Activated B cell treated with CpG ODN at 0.5 μM for 24 hours (primary cell): ENCODE data around the gene MRPL19. TPM values are rescaled to one million over a fixed set of nuclear protein-coding genes. Genes with fewer than 3 reads are reported as not detected.
A peak's percentile ranks its signal among the peaks of the same experiment; 100 is the strongest.

Experiments used
- ATAC-seq: fragments of 200-7000 bp; cut with Tn5 transposase; one replicate; pipeline ENCODE4 v1.10.0; 2021; ENCODE audit warnings: low read depth, mild to moderate bottlenecking, moderate library complexity
- CTCF ChIA-PET: fragments of 350-600 bp; sonication (Branson Sonifier 250); formaldehyde crosslinking; loops from one replicate; lab custom pipeline; 2021; ENCODE audit warnings: antibody characterized with exemption; lab: Charles Lee
- POLR2A ChIA-PET: fragments of 350-600 bp; sonication (Branson Sonifier 250); formaldehyde crosslinking; loops from one replicate; lab custom pipeline; 2021; ENCODE audit warnings: antibody characterized with exemption; lab: Charles Lee
- DNase-seq: peaks from one replicate; pipeline ENCODE4 v3.0.0; 2022
- H3K27ac Mint-ChIP-seq: one replicate; pipeline ENCODE4 v1.8.0; 2020; ENCODE audit warnings: mixed read lengths
- H3K27me3 Mint-ChIP-seq: one replicate; pipeline ENCODE4 v1.8.0; 2021; ENCODE audit warnings: mixed read lengths
- H3K36me3 Mint-ChIP-seq: one replicate; pipeline ENCODE4 v1.8.0; 2021; ENCODE audit warnings: low read depth, mixed read lengths
- H3K4me1 Mint-ChIP-seq: one replicate; pipeline ENCODE4 v1.8.0; 2021; ENCODE audit warnings: mixed read lengths
- H3K4me3 Mint-ChIP-seq: one replicate; pipeline ENCODE4 v1.8.0; 2020; ENCODE audit warnings: mild to moderate bottlenecking, mixed read lengths
- H3K9me3 Mint-ChIP-seq: one replicate; pipeline ENCODE4 v1.8.0; 2020; ENCODE audit warnings: mixed read lengths
- CTCF ChIP-seq: fragments of 200-600 bp; IDR thresholded peaks from one replicate; pipeline ENCODE4 v1.8.0; 2022; ENCODE audit warnings: antibody characterized with exemption, mild to moderate bottlenecking
- intact Hi-C: fragments of 100-400 bp; cut with micrococcal nuclease; formaldehyde crosslinking; loops from one replicate; pipeline ENCODE4 v1.15.1; 2024
- total RNA-seq: library from RNA; stranded (reverse); gene quantifications from 2 replicates; pipeline ENCODE4 v1.2.3, GENCODE V29; 2022

MRPL19 gene
- total RNA-seq, 1 donor from 2014 or later: 39.6 TPM

DNA sequence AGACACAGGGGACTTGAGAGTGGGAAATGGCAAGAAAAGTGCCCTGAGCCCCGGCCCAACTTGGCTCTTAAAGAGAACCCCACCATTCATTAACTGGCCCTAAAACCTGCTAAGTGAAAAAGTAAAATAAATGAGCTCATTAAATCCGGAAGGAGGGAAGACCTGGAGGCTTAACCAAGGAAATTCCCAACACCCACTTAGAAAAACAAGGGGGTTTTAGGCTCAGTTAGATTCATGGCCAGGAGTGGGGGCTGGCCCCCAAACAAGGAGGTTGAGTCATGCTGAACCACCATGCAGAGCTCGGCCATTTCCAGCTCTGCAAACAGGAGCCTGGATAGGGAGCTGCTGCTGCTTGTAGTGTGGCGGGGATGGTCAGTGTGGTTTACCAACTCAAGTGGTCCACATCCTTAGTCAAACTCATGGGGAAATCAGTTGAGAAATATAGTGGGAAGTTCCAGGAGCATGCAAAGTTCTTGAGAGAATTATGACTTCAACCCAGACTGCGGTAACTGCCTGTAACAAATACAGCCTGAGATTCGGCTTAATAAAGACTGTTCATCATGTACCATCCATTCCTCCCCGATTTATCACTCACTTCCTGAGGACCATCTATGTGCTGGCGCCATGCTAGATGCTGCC, 39.7 kb upstream of the MRPL19 start:
- no peak for ATAC-seq
- Mint-ChIP-seq H3K27ac (no peak overlapping the region), H3K4me1 (no peaks in the 10 kb centered on the region), H3K27me3 (peaks cover 62% of the 10 kb centered on the region), H3K9me3 (no peaks in the 10 kb centered on the region), H3K4me3 (no peak overlapping the region), H3K36me3 (no peaks in the 10 kb centered on the region)
- intact Hi-C loops: loop anchor here (10.0 kb wide), 1 partner anchor 142 kb away; no protein-coding TSS in a partner anchor
- ChIA-PET CTCF (interaction anchor here (0.6 to 1.7 kb wide), 4 partner anchors 11 to 688 kb away, joined by 3 to 4 read pairs (median 4); no protein-coding TSS in a partner anchor), POLR2A (no interaction called here)
- DNase-seq: no peak
- TF ChIP-seq CTCF: no peak

DNA sequence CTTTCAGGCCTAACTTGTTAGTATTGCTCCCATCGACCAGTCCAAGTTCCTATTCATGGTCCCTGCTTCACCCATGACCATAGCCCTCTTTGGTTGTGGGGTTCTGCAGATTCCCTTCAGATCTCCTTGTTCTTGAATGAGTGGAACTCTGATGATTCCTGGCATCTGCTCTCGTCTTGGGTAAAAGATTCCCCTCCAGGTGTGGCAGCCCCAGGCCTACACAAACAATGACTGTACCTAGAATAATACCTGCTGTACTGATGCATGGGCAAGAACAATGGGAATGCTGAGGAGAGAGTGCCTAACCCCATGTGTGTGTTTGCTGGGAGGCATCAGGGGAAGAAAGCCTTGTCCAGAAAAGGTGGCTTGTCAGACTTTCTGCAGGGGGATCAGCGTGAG, 39.2 kb upstream of the MRPL19 start:
- intact Hi-C loops: loop anchor here (10.0 kb wide), 1 partner anchor 143 kb away; no protein-coding TSS in a partner anchor
- ChIA-PET POLR2A (no interaction called here), CTCF (interaction anchor here (1.6 to 1.9 kb wide), 2 partner anchors 140 to 688 kb away, joined by 7 to 11 read pairs; no protein-coding TSS in a partner anchor)
- Mint-ChIP-seq H3K27me3 (peaks cover 64% of the 10 kb centered on the region), H3K27ac (no peak overlapping the region), H3K9me3 (no peaks in the 10 kb centered on the region), H3K36me3 (no peaks in the 10 kb centered on the region), H3K4me1 (no peaks in the 10 kb centered on the region), H3K4me3 (no peak overlapping the region)
- DNase-seq (no peak), ATAC-seq (no peak)
- TF ChIP-seq CTCF: no peak

DNA sequence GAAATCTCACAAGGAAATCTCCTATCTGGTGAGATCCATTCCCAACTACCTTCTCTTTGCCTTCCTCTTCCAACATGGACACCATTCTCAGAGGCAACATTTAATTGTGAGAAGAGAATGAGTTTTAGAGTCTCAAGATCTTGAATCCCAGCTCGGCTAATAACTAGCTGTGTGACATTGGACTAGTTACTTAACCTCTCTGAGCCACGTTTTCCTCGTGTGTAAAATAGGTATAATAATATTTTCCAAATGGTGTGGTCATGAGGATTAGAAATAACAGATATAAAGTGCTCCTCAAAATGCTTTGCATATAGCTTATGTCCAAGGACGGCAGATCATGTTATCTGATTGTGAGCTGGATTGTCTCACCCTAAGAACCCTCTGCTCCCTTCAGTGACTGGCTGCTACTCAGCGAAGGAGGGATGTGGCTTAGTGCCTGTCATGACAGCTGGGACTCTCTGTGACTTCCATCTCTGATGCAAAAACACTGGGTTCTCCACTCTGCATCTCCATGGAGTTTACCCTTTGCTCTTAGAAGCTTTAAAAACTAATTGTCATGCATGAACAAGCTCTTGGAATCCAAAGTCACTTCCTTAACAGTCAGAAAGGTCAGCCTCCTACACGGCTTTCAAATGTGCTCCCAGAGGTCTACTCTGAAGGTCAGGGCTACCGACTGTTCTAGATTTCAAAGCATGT, 38.4 kb upstream of the MRPL19 start:
- Mint-ChIP-seq H3K27ac (no peak overlapping the region), H3K4me1 (no peaks in the 10 kb centered on the region), H3K9me3 (no peaks in the 10 kb centered on the region), H3K4me3 (no peak overlapping the region), H3K27me3 (peaks cover 63% of the 10 kb centered on the region), H3K36me3 (no peaks in the 10 kb centered on the region)
- intact Hi-C loops: loop anchor here (2.0 to 10.0 kb wide), 2 partner anchors 143 to 295 kb away; no protein-coding TSS in a partner anchor
- CTCF ChIA-PET: interaction anchor here (0.9 to 2.6 kb wide), 11 partner anchors 10 to 689 kb away, joined by 3 to 14 read pairs (median 5); partner anchors contain the start of gene TACR1
- DNase-seq: no peak
- ATAC-seq: no peak
- POLR2A ChIA-PET: interaction anchor here (0.6 to 1.2 kb wide), 3 partner anchors 39 to 688 kb away, joined by 3 read pairs; no protein-coding TSS in a partner anchor
- no peak for TF ChIP-seq CTCF

DNA sequence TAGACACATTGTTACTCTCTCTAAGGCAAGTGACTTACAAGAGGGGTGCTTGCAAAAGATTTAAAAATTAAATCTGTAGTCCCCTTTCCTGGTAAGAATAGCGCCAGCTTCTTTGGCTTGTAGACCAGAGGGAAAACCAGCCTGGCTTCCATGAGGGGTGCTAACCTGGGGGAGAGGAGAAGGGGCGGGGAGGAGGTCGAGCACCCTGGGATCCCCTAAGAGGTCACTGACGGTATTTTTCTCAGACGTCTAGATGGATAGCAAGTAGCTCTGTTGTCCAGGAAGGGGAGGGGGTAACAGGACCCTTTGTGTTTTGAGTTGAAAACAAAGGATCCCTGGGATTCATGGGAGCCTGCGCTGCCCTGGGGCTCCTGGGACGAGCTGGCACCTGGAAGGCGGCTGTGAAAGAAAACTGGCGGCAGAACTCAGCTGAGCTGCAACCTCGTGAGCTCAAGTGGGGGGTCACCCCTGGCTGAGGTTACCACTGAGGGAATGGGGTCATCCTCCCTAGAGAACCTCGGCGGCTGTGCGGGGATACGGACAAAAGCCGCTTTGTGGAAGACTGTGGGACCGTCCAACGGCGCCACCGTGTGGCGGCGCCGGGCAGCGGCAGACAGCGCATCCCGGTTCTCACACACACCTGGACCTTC, 37.8 kb upstream of the MRPL19 start:
- no peak overlapping the region for H3K4me3 Mint-ChIP-seq
- POLR2A ChIA-PET: interaction anchor here (0.6 to 1.2 kb wide), 3 partner anchors 38 to 689 kb away, joined by 3 read pairs; no protein-coding TSS in a partner anchor
- peak; percentile 72 for TF ChIP-seq CTCF
- H3K36me3 Mint-ChIP-seq: no peaks in the 10 kb centered on the region
- intact Hi-C loops: loop anchor here (1.0 to 10.0 kb wide), 8 partner anchors 144 to 919 kb away; partner anchors contain the start of gene TACR1
- ATAC-seq (peak; percentile 78), DNase-seq (peak; percentile 50)
- no peak overlapping the region for H3K27ac Mint-ChIP-seq
- CTCF ChIA-PET: interaction anchor here (0.7 to 2.6 kb wide), 12 partner anchors 10 to 690 kb away, joined by 3 to 14 read pairs (median 4); partner anchors contain the start of gene TACR1
- peaks cover 59% of the 10 kb centered on the region for H3K27me3 Mint-ChIP-seq
- H3K9me3 Mint-ChIP-seq: no peaks in the 10 kb centered on the region
- H3K4me1 Mint-ChIP-seq: no peaks in the 10 kb centered on the region
